GM13976 (cell line): ENCODE data around the gene S100A14.
"Not testable (repeated sequence)": the region's sequence is repeated elsewhere in the genome, so short reads cannot be mapped to it uniquely, and the experiment has no call there.

Experiments used
- DNase-seq: peaks from one replicate; pipeline ENCODE4 v3.0.0; 2012; ENCODE audit warnings: low spot score
- CTCF ChIP-seq: IDR thresholded peaks from 2 replicates; pipeline ENCODE4 v1.5.1; 2012; ENCODE audit warnings: borderline replicate concordance, mild to moderate bottlenecking; ENCODE audit not compliant: insufficient read depth; ENCODE audit errors: extremely low read depth, missing control alignments, control extremely low read depth
- in situ Hi-C: fragments of 300-500 bp; cut with MboI; formaldehyde crosslinking; loops from one replicate; pipeline ENCODE4 v1.12.0; 2022; ENCODE audit warnings: low sequenced_read_pairs, mixed read lengths, inconsistent platforms; ENCODE audit not compliant: unreplicated experiment

The S100A14 gene

GRCh38 chr1:153640861-153641260 is 24.7 kb upstream of the S100A14 start:
- no peak for DNase-seq
- in situ Hi-C loops: no loop called here
- no peak for TF ChIP-seq CTCF

- in situ Hi-C loops, DNase-seq: not testable (repeated sequence)
Observed at GRCh38 chr1:153640213-153640612, 24.1 kb upstream of the S100A14 start.

GRCh38 chr1:153639280-153639679 is 23.2 kb upstream of the S100A14 start:
- in situ Hi-C loops: no loop called here

GRCh38 chr1:153638261-153638660 is 22.1 kb upstream of the S100A14 start:
- no peak for TF ChIP-seq CTCF
- in situ Hi-C loops: no loop called here
- DNase-seq: no peak

More at GRCh38 chr1:153639280-153639679, 23.2 kb upstream of the S100A14 start:
- no peak for DNase-seq
- TF ChIP-seq CTCF: no peak

- no peak for TF ChIP-seq CTCF
- no peak for DNase-seq
- in situ Hi-C loops: no loop called here
Observed at GRCh38 chr1:153636312-153636711, 20.2 kb upstream of the S100A14 start.

- in situ Hi-C loops: no loop called here
- TF ChIP-seq CTCF: no peak
- no peak for DNase-seq
Observed at GRCh38 chr1:153635872-153636271, 19.7 kb upstream of the S100A14 start.

- DNase-seq: peak; percentile 99
Observed at GRCh38 chr1:153633754-153634665, 17.9 kb upstream of the S100A14 start, which contains the start of gene CHTOP. Gene CHTOP (plus strand): TSS chr1:153634066. CDS start chr1:153636589, 2,523 bp downstream.

More at GRCh38 chr1:153633754-153634665, 17.9 kb upstream of the S100A14 start, which contains the start of gene CHTOP:
- TF ChIP-seq CTCF: no peak
- in situ Hi-C loops: no loop called here
